T-helper 2 cell treated with Interferon-gamma antibody and Interleukin-4, amounts not matched to agents 100 ng/mL and 5 ng/mL, for 36 hours (primary cell): Measurements from ENCODE around the gene CDKN2D. TPM values are rescaled to one million over a fixed set of nuclear protein-coding genes. Genes with fewer than 3 reads are reported as not detected.

Experiments
- intact Hi-C: fragments of 100-400 bp; cut with micrococcal nuclease; formaldehyde crosslinking; loops from one replicate; pipeline ENCODE4 v1.15.1; 2023
- total RNA-seq: library from RNA; stranded (reverse); gene quantifications from 2 replicates; pipeline ENCODE4 v1.2.3, GENCODE V29; 2022

CDKN2D gene
- total RNA-seq = 52.0 and 55.1 TPM in 2 replicates

- intact Hi-C loops = loop anchor here (1.0 to 10.0 kb wide), 9 partner anchors 33 to 464 kb away; partner anchors contain the start of genes ANGPTL6, CDC37, ILF3 and KEAP1
Observed at GRCh38 chr19:10568826-10569651, at the start of gene CDKN2D. Gene CDKN2D, minus strand, starts transcription at chr19:10568979. Its CDS starts 326 bp downstream, at chr19:10568653.

GRCh38 chr19:10617409-10618121 lies 48.8 kb upstream of the CDKN2D start:
- intact Hi-C loops = no loop called here

GRCh38 chr19:10615429-10616023 lies 46.7 kb upstream of the CDKN2D start:
- intact Hi-C loops = no loop called here

GRCh38 chr19:10612499-10613119 lies 43.8 kb upstream of the CDKN2D start:
- intact Hi-C loops = no loop called here

- intact Hi-C loops = no loop called here
Observed at GRCh38 chr19:10611907-10612306, 43.1 kb upstream of the CDKN2D start.

GRCh38 chr19:10604460-10604980 lies 35.7 kb upstream of the CDKN2D start:
- intact Hi-C loops = no loop called here

GRCh38 chr19:10603873-10604459 lies 35.2 kb upstream of the CDKN2D start:
- intact Hi-C loops = no loop called here

- intact Hi-C loops = no loop called here
Observed at GRCh38 chr19:10603084-10603872, 34.5 kb upstream of the CDKN2D start.

- intact Hi-C loops = loop anchor here (1.0 kb wide), 2 partner anchors 33 to 51 kb away; no protein-coding TSS in a partner anchor
Observed at GRCh38 chr19:10602330-10603083, 33.7 kb upstream of the CDKN2D start.

GRCh38 chr19:10601999-10602329 lies 33.2 kb upstream of the CDKN2D start:
- intact Hi-C loops = loop anchor here (1.0 kb wide), 2 partner anchors 33 to 51 kb away; no protein-coding TSS in a partner anchor

- intact Hi-C loops = no loop called here
Observed at GRCh38 chr19:10600149-10600548, 31.4 kb upstream of the CDKN2D start.

GRCh38 chr19:10593820-10594637 lies 25.2 kb upstream of the CDKN2D start:
- intact Hi-C loops = no loop called here

GRCh38 chr19:10593148-10593547 lies 24.4 kb upstream of the CDKN2D start:
- intact Hi-C loops = no loop called here

GRCh38 chr19:10587839-10588150 lies 19.0 kb upstream of the CDKN2D start:
- intact Hi-C loops = no loop called here

- intact Hi-C loops = no loop called here
Observed at GRCh38 chr19:10587022-10587838, 18.5 kb upstream of the CDKN2D start, which contains the start of gene AP1M2. Gene AP1M2, minus strand, starts transcription at chr19:10587312. Its CDS starts 81 bp downstream, at chr19:10587231.

- intact Hi-C loops = no loop called here
Observed at GRCh38 chr19:10586396-10586795, 17.6 kb upstream of the CDKN2D start.

- intact Hi-C loops = no loop called here
Observed at GRCh38 chr19:10583036-10583776, 14.4 kb upstream of the CDKN2D start.
